Endothelial cell (in vitro differentiated cells): ENCODE results near the gene CPSF3. TPM values are rescaled to one million over a fixed set of nuclear protein-coding genes. Genes with fewer than 3 reads are reported as not detected.

Source experiments
- DNase-seq: peaks from one replicate; pipeline ENCODE4 v3.0.0; 2021; ENCODE audit warnings: low spot score
- H3K27ac Mint-ChIP-seq: one replicate; pipeline ENCODE4 v1.8.0; 2021; ENCODE audit warnings: mixed read lengths, inconsistent platforms; ENCODE audit not compliant: unreplicated experiment
- H3K27me3 Mint-ChIP-seq: one replicate; pipeline ENCODE4 v1.8.0; 2021; ENCODE audit warnings: mild to moderate bottlenecking, moderate library complexity, mixed read lengths, inconsistent platforms; ENCODE audit not compliant: unreplicated experiment
- H3K36me3 Mint-ChIP-seq: one replicate; pipeline ENCODE4 v1.8.0; 2021; ENCODE audit warnings: mild to moderate bottlenecking, low read depth, mixed read lengths, inconsistent platforms; ENCODE audit not compliant: unreplicated experiment
- H3K4me1 Mint-ChIP-seq: one replicate; pipeline ENCODE4 v1.8.0; 2021; ENCODE audit warnings: mild to moderate bottlenecking, mixed read lengths, inconsistent platforms; ENCODE audit not compliant: unreplicated experiment
- H3K4me3 Mint-ChIP-seq: one replicate; pipeline ENCODE4 v1.8.0; 2021; ENCODE audit warnings: mild to moderate bottlenecking, mixed read lengths, inconsistent platforms; ENCODE audit not compliant: unreplicated experiment
- H3K9me3 Mint-ChIP-seq: one replicate; pipeline ENCODE4 v1.8.0; 2021; ENCODE audit warnings: mixed read lengths, inconsistent platforms; ENCODE audit not compliant: unreplicated experiment
- CTCF ChIP-seq: fragments of 200-600 bp; sonication (generic); IDR thresholded peaks from one replicate; pipeline ENCODE4 v1.5.0; 2021; ENCODE audit warnings: antibody characterized with exemption; ENCODE audit not compliant: unreplicated experiment
- total RNA-seq: library from RNA; stranded (reverse); fragmentation: NEBNext Ultra II Directional; extraction: Animal tissue kit (Norgen Biotek cat#: 25700); gene quantifications from one replicate; pipeline ENCODE4 v1.2.1, GENCODE V29; 2021; ENCODE audit not compliant: unreplicated experiment

Gene CPSF3
- total RNA-seq, 1 donor from 2014 or later: 55.2 TPM

GRCh38 chr2:9418746-9419145 is 4.7 kb upstream of the CPSF3 start:
- TF ChIP-seq CTCF: no peak
- no peak for DNase-seq
- H3K4me1 Mint-ChIP-seq: peaks cover 9% of the 10 kb centered on the region
- peaks cover 26% of the 10 kb centered on the region for H3K36me3 Mint-ChIP-seq
- H3K9me3 Mint-ChIP-seq: no peaks in the 10 kb centered on the region
- H3K4me3 Mint-ChIP-seq: no peak overlapping the region
- no peak overlapping the region for H3K27ac Mint-ChIP-seq
- peaks cover 15% of the 10 kb centered on the region for H3K27me3 Mint-ChIP-seq

- H3K4me3 Mint-ChIP-seq: no peak overlapping the region
Measured at GRCh38 chr2:9419541-9419940, 3.9 kb upstream of the CPSF3 start.

GRCh38 chr2:9420495-9420894 is 3.0 kb upstream of the CPSF3 start:
- Mint-ChIP-seq H3K4me3 (no peak overlapping the region), H3K27ac (no peak overlapping the region), H3K36me3 (peaks cover 21% of the 10 kb centered on the region), H3K4me1 (peaks cover 9% of the 10 kb centered on the region), H3K9me3 (no peaks in the 10 kb centered on the region), H3K27me3 (peaks cover 13% of the 10 kb centered on the region)
- no peak for DNase-seq
- no peak for TF ChIP-seq CTCF

More at GRCh38 chr2:9419541-9419940, 3.9 kb upstream of the CPSF3 start:
- Mint-ChIP-seq H3K4me1 (peaks cover 9% of the 10 kb centered on the region), H3K36me3 (peaks cover 21% of the 10 kb centered on the region), H3K9me3 (no peaks in the 10 kb centered on the region), H3K27me3 (peaks cover 13% of the 10 kb centered on the region), H3K27ac (no peak overlapping the region)
- TF ChIP-seq CTCF: no peak
- DNase-seq: no peak

GRCh38 chr2:9422321-9423099 is 944 bp upstream of the CPSF3 start:
- peaks cover 9% of the 10 kb centered on the region for H3K4me1 Mint-ChIP-seq
- H3K4me3 Mint-ChIP-seq: peak overlapping the region; percentile 95
- peaks cover 15% of the 10 kb centered on the region for H3K36me3 Mint-ChIP-seq
- TF ChIP-seq CTCF: no peak
- no peaks in the 10 kb centered on the region for H3K9me3 Mint-ChIP-seq
- H3K27ac Mint-ChIP-seq: peak overlapping the region; percentile 28
- H3K27me3 Mint-ChIP-seq: peaks cover 13% of the 10 kb centered on the region
- DNase-seq: peak; percentile 21

GRCh38 chr2:9423922-9424272 is 443 bp downstream of the CPSF3 start:
- Mint-ChIP-seq H3K4me3 (no peak overlapping the region), H3K4me1 (peaks cover 9% of the 10 kb centered on the region), H3K9me3 (no peaks in the 10 kb centered on the region), H3K36me3 (peaks cover 10% of the 10 kb centered on the region), H3K27ac (no peak overlapping the region), H3K27me3 (peaks cover 12% of the 10 kb centered on the region)
- no peak for DNase-seq
- TF ChIP-seq CTCF: no peak
